ENCODE measurements around the gene AGAP1. TPM values are rescaled to one million over a fixed set of nuclear protein-coding genes. Genes with fewer than 3 reads are reported as not detected.

The AGAP1 gene
- total and polyA plus RNA-seq, 4 donors: 2.0 to 8.5 (median 5.4) TPM

GRCh38 chr2:235591231-235591730 lies 97.4 kb downstream of the AGAP1 start:
- H3K4me1 ChIP-seq (ENCODE audit: control insufficient read depth in 4 of 4, insufficient read depth in 4 of 4, low read length in 3 of 4): no peaks in the 10 kb centered on the region
- no peak overlapping the region for H3K4me3 ChIP-seq (ENCODE audit: low read depth in 1 of 3, low read length in 3 of 3)
- H3K27me3 ChIP-seq (ENCODE audit: control insufficient read depth in 4 of 4, insufficient read depth in 4 of 4, low read length in 3 of 4): no peaks in the 10 kb centered on the region
- H3K36me3 ChIP-seq (ENCODE audit: control insufficient read depth in 4 of 4, insufficient read depth in 3 of 4, low read depth in 1 of 4, low read length in 3 of 4): no peaks in the 10 kb centered on the region
- no peak for TF ChIP-seq RXRA (IDR thresholded peaks at IDR 0.05)
- TF ChIP-seq EGR1 (IDR thresholded peaks at IDR 0.05; ENCODE audit: low read depth in 2 of 2): no peak
- TF ChIP-seq YY1 (IDR thresholded peaks at IDR 0.05): no peak
- TF ChIP-seq CTCF (IDR thresholded peaks at IDR 0.05; ENCODE audit: low read depth, low read length, missing input control): no peak
- no peak for TF ChIP-seq FOXA1 (IDR thresholded peaks at IDR 0.05)
- TF ChIP-seq NR2F2 (IDR thresholded peaks at IDR 0.05): no peak
- no peak for TF ChIP-seq TAF1 (conservative IDR thresholded peaks at IDR 0.05)
- no peak for TF ChIP-seq REST (IDR thresholded peaks at IDR 0.05)
- no peak for TF ChIP-seq HNF4G (IDR thresholded peaks at IDR 0.05)
- TF ChIP-seq ATF3 (IDR thresholded peaks at IDR 0.05): no peak
- no peak for TF ChIP-seq HNF4A (conservative IDR thresholded peaks at IDR 0.05)
- TF ChIP-seq RAD21 (IDR thresholded peaks at IDR 0.05): no peak
- TF ChIP-seq FOXA2 (IDR thresholded peaks at IDR 0.05): no peak
- 94% methylated on average over 14 of the region's 14 CpGs for WGBS
- DNase-seq (ENCODE audit: low spot score): no peak
- no peaks in the 10 kb centered on the region for H3K9me3 ChIP-seq (ENCODE audit: control insufficient read depth in 4 of 4, low read length in 3 of 4)
- no peak overlapping the region for H3K9ac ChIP-seq (ENCODE audit: low read depth in 1 of 2, low read length in 2 of 2)
- no peak overlapping the region for H3K27ac ChIP-seq (ENCODE audit: low read depth in 1 of 2, low read length in 2 of 2)

- Histone ChIP-seq H3K9me3 (ENCODE audit: control insufficient read depth in 4 of 4, low read length in 3 of 4) (no peaks in the 10 kb centered on the region), H3K27me3 (ENCODE audit: control insufficient read depth in 4 of 4, insufficient read depth in 4 of 4, low read length in 3 of 4) (no peaks in the 10 kb centered on the region), H3K4me3 (ENCODE audit: low read depth in 1 of 3, low read length in 3 of 3) (no peak overlapping the region), H3K9ac (ENCODE audit: low read depth in 1 of 2, low read length in 2 of 2) (no peak overlapping the region), H3K27ac (ENCODE audit: low read depth in 1 of 2, low read length in 2 of 2) (no peak overlapping the region), H3K4me1 (ENCODE audit: control insufficient read depth in 4 of 4, insufficient read depth in 4 of 4, low read length in 3 of 4) (no peaks in the 10 kb centered on the region), H3K36me3 (ENCODE audit: control insufficient read depth in 4 of 4, insufficient read depth in 3 of 4, low read depth in 1 of 4, low read length in 3 of 4) (no peaks in the 10 kb centered on the region)
- no peak for DNase-seq (ENCODE audit: low spot score)
- WGBS: 97% methylated on average over 5 of the region's 5 CpGs
- TF ChIP-seq ZBTB33 (IDR thresholded peaks at IDR 0.05): no peak
- no peak for TF ChIP-seq NR2F2 (IDR thresholded peaks at IDR 0.05)
- TF ChIP-seq RXRA (IDR thresholded peaks at IDR 0.05): no peak
- no peak for TF ChIP-seq GABPA (IDR thresholded peaks at IDR 0.05 in 1 of 2, conservative IDR thresholded peaks at IDR 0.05 in 1 of 2)
- no peak for TF ChIP-seq HNF4A (conservative IDR thresholded peaks at IDR 0.05)
- no peak for TF ChIP-seq SP1 (IDR thresholded peaks at IDR 0.05)
- no peak for TF ChIP-seq TAF1 (conservative IDR thresholded peaks at IDR 0.05)
- TF ChIP-seq EGR1 (IDR thresholded peaks at IDR 0.05; ENCODE audit: low read depth in 2 of 2): no peak
- TF ChIP-seq RAD21 (IDR thresholded peaks at IDR 0.05): no peak
- no peak for TF ChIP-seq REST (IDR thresholded peaks at IDR 0.05)
- TF ChIP-seq YY1 (IDR thresholded peaks at IDR 0.05): no peak
- no peak for TF ChIP-seq FOXA2 (IDR thresholded peaks at IDR 0.05)
- no peak for TF ChIP-seq MAX (IDR thresholded peaks at IDR 0.05)
- no peak for TF ChIP-seq ATF3 (IDR thresholded peaks at IDR 0.05)
- TF ChIP-seq FOXA1 (IDR thresholded peaks at IDR 0.05): no peak
Observed at GRCh38 chr2:235591921-235592320, 98.1 kb downstream of the AGAP1 start.

Measured in liver (tissue), 9 donors.